HG03097 (cell line): ENCODE results near the gene PRR13.
A peak's percentile ranks its signal among the peaks of the same experiment; 100 is the strongest.
"Not testable (repeated sequence)": the region's sequence is repeated elsewhere in the genome, so short reads cannot be mapped to it uniquely, and the experiment has no call there.

Experiments
- ATAC-seq: cut with Tn5 transposase; IDR thresholded peaks from one replicate; pipeline ENCODE4 v1.9.1; 2021; ENCODE audit not compliant: unreplicated experiment, low FRiP score

Gene PRR13, protein sequence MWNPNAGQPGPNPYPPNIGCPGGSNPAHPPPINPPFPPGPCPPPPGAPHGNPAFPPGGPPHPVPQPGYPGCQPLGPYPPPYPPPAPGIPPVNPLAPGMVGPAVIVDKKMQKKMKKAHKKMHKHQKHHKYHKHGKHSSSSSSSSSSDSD

GRCh38 chr12:53441040-53441833, at the start of gene PRR13:
PRR13 (plus strand) TSS chr12:53441734; CDS start chr12:53442715, 981 bp downstream.
- ATAC-seq: peak; percentile 99

- ATAC-seq: no peak
Measured at GRCh38 chr12:53399896-53400295, 41.6 kb upstream of the PRR13 start.

GRCh38 chr12:53402351-53402750, 39.2 kb upstream of the PRR13 start:
- not testable (repeated sequence) for ATAC-seq

DNA sequence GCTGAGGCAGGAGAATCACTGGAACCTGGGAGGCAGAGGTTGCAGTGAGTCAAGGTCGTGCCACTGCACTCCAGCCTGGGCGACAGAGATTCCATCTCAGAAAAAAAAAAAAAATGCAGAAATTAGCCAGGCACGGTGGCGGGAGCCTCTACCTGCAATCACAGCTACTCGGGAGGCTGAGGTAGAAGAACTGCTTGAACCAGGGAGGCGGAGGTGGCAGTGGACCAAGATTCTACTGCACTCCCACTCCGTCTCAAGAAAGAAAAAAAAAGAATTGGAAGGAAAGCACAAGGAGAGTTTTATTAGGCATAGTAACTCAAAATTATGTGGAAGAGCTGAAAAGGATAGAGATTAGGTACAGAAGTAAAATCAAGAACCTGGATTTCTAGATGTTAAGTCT, 38.7 kb upstream of the PRR13 start:
- no peak for ATAC-seq

- ATAC-seq: no peak
Measured at GRCh38 chr12:53410951-53411350, 30.6 kb upstream of the PRR13 start.

GRCh38 chr12:53413485-53414204, 27.9 kb upstream of the PRR13 start:
- no peak for ATAC-seq

- ATAC-seq: no peak
Measured at GRCh38 chr12:53414756-53415417, 26.6 kb upstream of the PRR13 start.

DNA sequence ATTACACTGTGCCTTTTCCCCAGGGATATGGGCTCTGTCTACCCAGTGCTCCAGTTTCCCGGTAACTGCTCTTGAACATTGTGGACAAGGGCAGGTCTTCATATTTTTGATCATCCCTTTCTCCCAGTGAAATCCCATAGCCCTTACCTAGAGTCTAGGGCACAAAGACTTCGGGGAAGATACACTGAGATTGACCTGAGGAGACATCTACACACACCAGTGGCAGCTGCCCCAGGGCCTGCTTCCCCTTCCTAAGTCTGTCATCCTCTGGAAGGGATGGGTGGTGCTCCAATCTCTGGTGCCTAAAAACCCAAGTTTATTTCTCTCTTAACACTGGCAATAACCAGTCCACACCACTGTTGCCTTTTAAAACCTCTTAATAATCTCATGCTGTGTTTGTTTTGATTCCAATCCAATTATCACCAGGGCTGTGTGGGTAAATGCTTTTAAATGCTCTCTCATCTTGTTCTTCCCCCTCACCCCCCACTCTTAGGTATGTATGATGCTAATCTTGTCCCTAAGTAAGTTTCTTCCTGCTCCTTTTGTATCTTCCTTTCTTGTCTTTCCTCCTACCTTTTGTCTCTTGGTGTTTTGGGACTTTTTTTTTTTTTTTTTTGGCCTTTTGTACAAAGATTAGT, 25.7 kb upstream of the PRR13 start:
- not testable (repeated sequence) for ATAC-seq

- ATAC-seq: not testable (repeated sequence)
Measured at GRCh38 chr12:53417291-53417816, 24.2 kb upstream of the PRR13 start.

DNA sequence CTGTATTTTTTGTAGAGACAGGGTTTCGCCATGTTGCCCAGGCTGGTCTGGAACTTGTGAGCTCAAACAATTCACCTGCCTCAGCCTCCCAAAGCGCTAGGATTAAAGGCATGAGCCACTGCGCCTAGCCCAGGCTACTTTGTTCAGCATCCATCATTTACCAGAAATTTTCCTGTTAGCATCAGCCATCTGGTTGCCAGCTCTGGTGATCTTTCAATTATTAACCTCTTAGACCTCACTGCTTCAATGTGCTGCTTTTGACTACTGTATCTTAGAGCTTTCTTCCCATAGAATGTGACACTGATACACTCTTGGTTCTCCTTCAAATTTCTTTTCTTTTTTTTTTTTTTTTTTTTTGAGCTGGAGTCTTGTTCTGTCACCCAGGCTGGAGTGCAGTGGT, 23.3 kb upstream of the PRR13 start:
- ATAC-seq: no peak

GRCh38 chr12:53419756-53420155, 21.8 kb upstream of the PRR13 start:
- no peak for ATAC-seq

DNA sequence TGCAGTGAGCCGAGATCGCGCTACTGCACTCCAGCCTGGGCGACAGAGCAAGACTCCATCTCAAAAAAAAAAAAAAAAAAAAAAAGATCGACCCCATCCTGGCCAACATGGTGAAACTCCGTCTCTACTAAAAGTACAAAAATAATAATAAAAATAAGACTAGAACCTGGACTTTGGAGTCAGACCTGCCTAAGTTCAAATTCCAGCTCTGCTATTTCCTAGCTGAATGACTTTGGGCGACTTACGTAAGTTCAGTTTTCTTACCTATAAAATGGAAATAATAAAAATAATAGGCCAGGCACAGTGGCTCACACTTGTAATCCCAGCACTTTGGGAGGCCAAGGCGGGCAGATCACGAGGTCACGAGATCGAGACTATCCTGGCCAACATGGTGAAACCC, 19.3 kb upstream of the PRR13 start:
- not testable (repeated sequence) for ATAC-seq

DNA sequence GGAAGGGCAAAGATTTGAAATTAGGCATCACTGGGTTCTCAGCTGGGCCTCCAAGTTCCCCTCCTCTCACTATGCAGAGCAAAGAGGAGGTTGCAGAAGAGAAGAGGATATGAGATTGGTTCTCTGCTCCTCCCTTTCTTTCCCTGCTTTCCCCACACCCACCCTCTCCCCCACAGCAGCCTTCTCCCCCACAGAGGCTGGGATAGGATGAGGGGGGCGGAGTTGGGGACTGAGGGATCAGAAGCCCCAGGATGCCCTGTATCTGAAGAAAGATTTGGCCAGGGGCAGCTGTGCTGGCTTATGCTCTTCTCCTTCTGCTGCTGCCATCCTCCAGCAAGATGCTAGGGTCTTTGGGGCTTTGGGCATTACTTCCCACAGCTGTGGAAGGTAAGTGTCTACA, 17.9 kb upstream of the PRR13 start, which contains the start of gene AMHR2:
TSS of gene AMHR2 (plus strand) at position 259 of the 400 bp plus-strand sequence. CDS start at position 339, 80 bp downstream.
- ATAC-seq: no peak

- no peak for ATAC-seq
Measured at GRCh38 chr12:53424626-53425514, 16.7 kb upstream of the PRR13 start.

DNA sequence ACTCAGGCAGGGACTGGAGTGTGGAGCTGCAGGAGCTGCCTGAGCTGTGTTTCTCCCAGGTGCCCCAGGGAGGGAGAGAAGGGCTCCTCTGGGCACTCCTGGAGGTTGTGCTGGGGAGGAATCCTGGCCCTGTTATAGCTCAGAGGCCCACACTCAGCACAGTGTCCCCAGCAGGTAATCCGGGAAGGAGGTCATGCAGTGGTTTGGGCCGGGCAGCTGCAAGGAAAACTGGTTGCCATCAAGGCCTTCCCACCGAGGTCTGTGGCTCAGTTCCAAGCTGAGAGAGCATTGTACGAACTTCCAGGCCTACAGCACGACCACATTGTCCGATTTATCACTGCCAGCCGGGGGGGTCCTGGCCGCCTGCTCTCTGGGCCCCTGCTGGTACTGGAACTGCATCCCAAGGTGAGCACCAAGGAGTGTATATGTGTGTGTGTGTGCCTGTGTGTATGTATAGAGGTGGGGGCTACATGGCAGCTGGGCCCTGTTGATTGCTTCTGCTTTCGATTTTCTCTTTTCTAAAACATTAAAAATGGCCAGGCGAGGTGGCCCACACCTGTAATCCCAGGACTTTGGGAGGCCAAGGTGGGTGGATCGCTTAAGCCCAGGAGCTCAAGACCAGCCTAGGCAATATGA, 15.9 kb upstream of the PRR13 start:
- ATAC-seq: no peak

DNA sequence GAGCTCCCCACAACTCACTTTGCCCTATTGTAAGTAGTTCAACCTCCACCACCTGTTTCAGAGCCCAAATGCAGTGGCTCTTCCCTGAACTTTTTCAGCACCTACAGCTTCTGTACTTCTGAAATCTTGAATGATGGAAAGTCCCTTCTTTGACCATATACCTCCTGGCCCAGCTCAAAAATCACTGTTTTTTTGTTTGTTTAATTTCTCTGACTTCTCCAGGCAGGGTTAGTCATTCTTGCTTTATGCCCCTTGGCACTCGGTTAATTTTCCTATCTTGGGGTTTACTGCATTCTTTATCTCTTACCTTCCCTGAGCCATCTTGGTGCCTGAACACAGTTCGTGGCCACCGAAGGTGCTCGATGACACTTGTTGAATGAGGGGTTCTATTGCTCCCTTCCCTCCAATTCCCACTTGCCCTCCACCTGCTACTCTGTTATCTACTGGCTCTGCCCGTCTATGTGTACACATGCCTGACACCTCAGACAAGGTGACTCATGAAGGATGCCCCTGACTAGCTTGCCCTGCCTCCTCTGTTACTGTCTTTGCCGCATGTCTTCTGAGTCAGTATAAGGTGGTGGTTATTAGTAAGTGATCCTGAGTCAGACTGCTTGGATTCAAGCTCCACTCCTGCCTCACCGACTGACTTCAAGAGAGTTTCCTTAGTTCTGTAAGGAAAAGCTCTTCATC, 13.5 kb upstream of the PRR13 start:
- ATAC-seq: no peak

DNA sequence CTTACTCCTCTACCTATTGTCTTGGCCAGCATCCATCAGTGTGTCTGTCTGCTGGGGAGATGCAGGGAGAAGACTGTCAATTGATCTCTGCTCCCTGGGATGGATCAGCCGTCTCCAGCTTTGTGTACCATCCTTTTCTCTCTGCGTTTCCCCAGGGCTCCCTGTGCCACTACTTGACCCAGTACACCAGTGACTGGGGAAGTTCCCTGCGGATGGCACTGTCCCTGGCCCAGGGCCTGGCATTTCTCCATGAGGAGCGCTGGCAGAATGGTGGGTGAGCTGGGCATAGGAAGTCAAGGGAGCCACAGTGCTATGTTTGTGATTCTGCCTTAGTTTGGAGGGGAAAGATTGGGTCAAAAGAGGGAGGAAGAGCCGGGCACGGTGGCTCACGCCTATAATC, 12.8 kb upstream of the PRR13 start:
- no peak for ATAC-seq

DNA sequence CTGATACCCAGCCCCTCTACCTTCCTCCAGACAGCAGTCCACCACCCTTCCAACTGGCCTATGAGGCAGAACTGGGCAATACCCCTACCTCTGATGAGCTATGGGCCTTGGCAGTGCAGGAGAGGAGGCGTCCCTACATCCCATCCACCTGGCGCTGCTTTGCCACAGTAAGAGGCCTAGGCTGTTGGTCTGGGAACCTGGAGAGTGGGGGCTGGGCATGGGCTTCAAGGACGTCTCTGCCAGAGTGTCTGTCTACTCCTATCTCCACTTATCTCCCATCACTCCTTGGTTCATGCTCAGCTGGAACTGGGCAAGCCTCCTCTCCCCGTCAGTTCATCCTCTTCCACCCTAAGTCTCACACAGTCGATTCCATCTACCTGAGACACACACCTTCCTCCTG, 11.4 kb upstream of the PRR13 start:
- no peak for ATAC-seq
